Trophoblast cell (in vitro differentiated cells and primary cell): Measurements from ENCODE around the gene SLF1.
A peak's percentile ranks its signal among the peaks of the same experiment; 100 is the strongest.

Experiments
- DNase-seq, 2 donors: peaks; one replicate each; pipeline ENCODE4 v3.0.0-alpha.2; 2016
- H2AFZ ChIP-seq: 2 replicates; pipeline ENCODE4 v1.6.1; 2013; ENCODE audit warnings: low read length, moderate library complexity, mild to moderate bottlenecking; ENCODE audit not compliant: insufficient read depth, poor library complexity
- H2AK5ac ChIP-seq: 2 replicates; pipeline ENCODE4 v1.6.1; 2013; ENCODE audit warnings: mild to moderate bottlenecking, low read length
- H2BK120ac ChIP-seq: 2 replicates; pipeline ENCODE4 v1.6.1; 2013; ENCODE audit warnings: low read length, mild to moderate bottlenecking, moderate library complexity; ENCODE audit not compliant: insufficient read depth, poor library complexity
- H2BK12ac ChIP-seq: 2 replicates; pipeline ENCODE4 v1.6.1; 2013; ENCODE audit warnings: mild to moderate bottlenecking, low read length, moderate library complexity
- H2BK5ac ChIP-seq: 2 replicates; pipeline ENCODE4 v1.6.1; 2013; ENCODE audit warnings: low read length, low read depth, moderate library complexity, mild to moderate bottlenecking; ENCODE audit not compliant: poor library complexity
- H3K14ac ChIP-seq: 2 replicates; pipeline ENCODE4 v1.6.1; 2013; ENCODE audit warnings: mild to moderate bottlenecking, low read length
- H3K18ac ChIP-seq: 2 replicates; pipeline ENCODE4 v1.6.1; 2013; ENCODE audit warnings: mild to moderate bottlenecking, low read length
- H3K23ac ChIP-seq: 2 replicates; pipeline ENCODE4 v1.6.1; 2013; ENCODE audit warnings: low read length
- H3K27ac ChIP-seq: 2 replicates; pipeline ENCODE4 v1.5.1; 2013; ENCODE audit warnings: low read depth, mild to moderate bottlenecking, inconsistent platforms, low read length, moderate library complexity
- H3K27me3 ChIP-seq: 2 replicates; pipeline ENCODE4 v1.6.1; 2013; ENCODE audit warnings: inconsistent platforms, mild to moderate bottlenecking, low read length, moderate library complexity; ENCODE audit not compliant: insufficient read depth
- H3K36me3 ChIP-seq, 2 experiments: 1 replicate in 1 of 2; 2 replicates in 1 of 2; pipeline ENCODE4 v1.6.1; 2013; ENCODE audit warnings: low read length in 2 of 2, mild to moderate bottlenecking in 2 of 2, moderate library complexity in 1 of 2; ENCODE audit not compliant: insufficient read depth in 2 of 2, control insufficient read depth in 1 of 2
- H3K4ac ChIP-seq: 2 replicates; pipeline ENCODE4 v1.6.1; 2013; ENCODE audit warnings: low read depth, mild to moderate bottlenecking, low read length, moderate library complexity
- H3K4me1 ChIP-seq, 2 experiments: 1 replicate in 1 of 2; 2 replicates in 1 of 2; pipeline ENCODE4 v1.6.1; 2013; ENCODE audit warnings: low read length in 2 of 2, mild to moderate bottlenecking in 2 of 2, moderate library complexity in 1 of 2; ENCODE audit not compliant: insufficient read depth in 2 of 2, control insufficient read depth in 1 of 2
- H3K4me2 ChIP-seq: 2 replicates; pipeline ENCODE4 v1.6.1; 2013; ENCODE audit warnings: inconsistent platforms, mild to moderate bottlenecking, low read length, moderate library complexity
- H3K4me3 ChIP-seq: 2 replicates; pipeline ENCODE4 v1.5.1; 2013; ENCODE audit warnings: mild to moderate bottlenecking, low read depth, low read length, inconsistent platforms
- H3K79me1 ChIP-seq: one replicate; pipeline ENCODE4 v1.6.1; 2013; ENCODE audit warnings: low read length
- H3K79me2 ChIP-seq: 2 replicates; pipeline ENCODE4 v1.6.1; 2013; ENCODE audit warnings: low read length, mild to moderate bottlenecking; ENCODE audit not compliant: control insufficient read depth, insufficient read depth, poor library complexity
- H3K9ac ChIP-seq: 2 replicates; pipeline ENCODE4 v1.6.1; 2013; ENCODE audit warnings: mild to moderate bottlenecking, low read length
- H3K9me3 ChIP-seq: 2 replicates; pipeline ENCODE4 v1.6.1; 2013; ENCODE audit warnings: low read depth, mild to moderate bottlenecking, control low read depth, inconsistent platforms, low read length; ENCODE audit not compliant: insufficient read depth
- H4K12ac ChIP-seq: 2 replicates; pipeline ENCODE4 v1.6.1; 2013; ENCODE audit warnings: low read depth, mild to moderate bottlenecking, low read length, moderate library complexity
- H4K8ac ChIP-seq: 2 replicates; pipeline ENCODE4 v1.6.1; 2013; ENCODE audit warnings: low read depth, mild to moderate bottlenecking, low read length, moderate library complexity
- H4K91ac ChIP-seq: one replicate; pipeline ENCODE4 v1.6.1; 2013; ENCODE audit warnings: low read depth, mild to moderate bottlenecking, low read length, moderate library complexity
- WGBS: extraction: QIAGEN DNeasy Blood & Tissue Kit; methylation state at CpG from one replicate; pipeline ENCODE4 v1.1.7; 2013; ENCODE audit warnings: missing lambda C conversion rate; ENCODE audit not compliant: insufficient read length, insufficient coverage; ENCODE audit errors: extremely low coverage; 5-methylcytosine and 5-hydroxymethylcytosine counted together

SLF1 gene

GRCh38 chr5:94694671-94695070, 76.2 kb downstream of the SLF1 start:
- Histone ChIP-seq H2AK5ac (no peak overlapping the region), H3K23ac (no peak overlapping the region), H4K8ac (no peak overlapping the region), H3K36me3 (no peaks in the 10 kb centered on the region), H2BK12ac (no peak overlapping the region), H2AFZ (no peak overlapping the region), H2BK120ac (no peak overlapping the region), H3K4ac (no peak overlapping the region), H3K4me1 (no peaks in the 10 kb centered on the region), H3K9me3 (no peaks in the 10 kb centered on the region), H3K27ac (no peak overlapping the region), H3K18ac (no peak overlapping the region), H3K27me3 (no peaks in the 10 kb centered on the region), H3K14ac (no peak overlapping the region), H4K91ac (no peak overlapping the region), H2BK5ac (no peak overlapping the region), H4K12ac (no peak overlapping the region), H3K4me2 (no peak overlapping the region), H3K9ac (no peak overlapping the region), H3K79me2 (no peaks in the 10 kb centered on the region), H3K4me3 (no peak overlapping the region), H3K79me1 (no peaks in the 10 kb centered on the region)
- WGBS = no CpG with 5 or more reads among the region's 2 CpGs
- DNase-seq = no peak

- WGBS = no CpG with 5 or more reads among the region's 5 CpGs
- Histone ChIP-seq H3K4me1 (no peaks in the 10 kb centered on the region), H3K4ac (no peak overlapping the region), H3K9ac (no peak overlapping the region), H3K79me1 (no peaks in the 10 kb centered on the region), H2BK120ac (no peak overlapping the region), H3K14ac (no peak overlapping the region), H3K79me2 (no peaks in the 10 kb centered on the region), H3K23ac (no peak overlapping the region), H3K36me3 (no peaks in the 10 kb centered on the region), H4K12ac (no peak overlapping the region), H2AFZ (no peak overlapping the region), H3K9me3 (no peaks in the 10 kb centered on the region), H3K4me2 (no peak overlapping the region), H2BK12ac (no peak overlapping the region), H3K18ac (no peak overlapping the region), H2AK5ac (no peak overlapping the region), H4K91ac (no peak overlapping the region), H3K4me3 (no peak overlapping the region), H4K8ac (no peak overlapping the region), H2BK5ac (no peak overlapping the region), H3K27ac (no peak overlapping the region), H3K27me3 (no peaks in the 10 kb centered on the region)
- DNase-seq = peak; percentile 17 to 56
Measured at GRCh38 chr5:94698197-94698596, 79.7 kb downstream of the SLF1 start.

GRCh38 chr5:94699562-94699961, 81.1 kb downstream of the SLF1 start:
- H3K9me3 ChIP-seq = no peaks in the 10 kb centered on the region
- H3K27ac ChIP-seq = no peak overlapping the region
- H3K23ac ChIP-seq = no peak overlapping the region
- no peak overlapping the region for H2BK120ac ChIP-seq
- H2BK12ac ChIP-seq = no peak overlapping the region
- no peaks in the 10 kb centered on the region for H3K4me1 ChIP-seq
- no peaks in the 10 kb centered on the region for H3K36me3 ChIP-seq
- no peak overlapping the region for H3K4ac ChIP-seq
- no peak overlapping the region for H3K9ac ChIP-seq
- DNase-seq = no peak
- WGBS = no CpG with 5 or more reads among the region's 2 CpGs
- no peak overlapping the region for H4K8ac ChIP-seq
- H4K91ac ChIP-seq = no peak overlapping the region
- H3K4me3 ChIP-seq = no peak overlapping the region
- H4K12ac ChIP-seq = no peak overlapping the region
- no peak overlapping the region for H2AFZ ChIP-seq
- H2AK5ac ChIP-seq = no peak overlapping the region
- no peaks in the 10 kb centered on the region for H3K79me2 ChIP-seq
- H3K79me1 ChIP-seq = no peaks in the 10 kb centered on the region
- no peaks in the 10 kb centered on the region for H3K27me3 ChIP-seq
- no peak overlapping the region for H2BK5ac ChIP-seq
- no peak overlapping the region for H3K18ac ChIP-seq
- no peak overlapping the region for H3K4me2 ChIP-seq
- no peak overlapping the region for H3K14ac ChIP-seq

- no peak overlapping the region for H3K4me2 ChIP-seq
- no peaks in the 10 kb centered on the region for H3K79me1 ChIP-seq
- DNase-seq = no peak
- H3K4me1 ChIP-seq = no peaks in the 10 kb centered on the region
- no peaks in the 10 kb centered on the region for H3K36me3 ChIP-seq
- no peak overlapping the region for H3K18ac ChIP-seq
- no peaks in the 10 kb centered on the region for H3K79me2 ChIP-seq
- H3K4ac ChIP-seq = no peak overlapping the region
- no peaks in the 10 kb centered on the region for H3K9me3 ChIP-seq
- no peak overlapping the region for H2BK5ac ChIP-seq
- no peak overlapping the region for H3K9ac ChIP-seq
- no peaks in the 10 kb centered on the region for H3K27me3 ChIP-seq
- no peak overlapping the region for H2AK5ac ChIP-seq
- no peak overlapping the region for H4K91ac ChIP-seq
- no CpG with 5 or more reads among the region's 1 CpG for WGBS
- no peak overlapping the region for H2BK120ac ChIP-seq
- no peak overlapping the region for H3K23ac ChIP-seq
- H3K4me3 ChIP-seq = no peak overlapping the region
- H3K14ac ChIP-seq = no peak overlapping the region
- no peak overlapping the region for H2AFZ ChIP-seq
- no peak overlapping the region for H4K8ac ChIP-seq
- no peak overlapping the region for H2BK12ac ChIP-seq
- H4K12ac ChIP-seq = no peak overlapping the region
- H3K27ac ChIP-seq = no peak overlapping the region
Measured at GRCh38 chr5:94700592-94700991, 82.1 kb downstream of the SLF1 start.
